Measurements from ENCODE around the gene KAZN.

DNA sequence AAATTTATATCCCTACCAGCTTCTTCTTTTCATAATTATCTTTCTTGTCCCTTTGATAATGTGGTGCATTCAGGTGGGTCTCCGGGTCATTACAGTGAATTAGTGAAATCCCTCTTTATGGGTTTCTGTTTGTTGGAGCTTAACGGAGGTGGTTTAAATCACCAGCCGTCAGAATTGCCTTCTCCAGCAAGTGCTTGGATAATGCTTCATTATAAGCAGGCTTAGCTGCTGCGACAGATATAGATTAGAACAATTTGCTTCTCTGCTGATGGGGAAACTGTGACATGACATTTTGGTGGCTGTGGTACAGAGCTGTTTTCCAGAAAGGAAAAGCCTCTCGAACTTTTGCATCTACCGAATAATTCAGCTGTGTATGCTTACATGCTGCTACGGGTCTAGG lies 56.9 kb downstream of the KAZN start:
- TF ChIP-seq EZH2 (IDR thresholded peaks at IDR 0.05; ENCODE audit: low read length), result no peak
- TF ChIP-seq, protein P1, sequence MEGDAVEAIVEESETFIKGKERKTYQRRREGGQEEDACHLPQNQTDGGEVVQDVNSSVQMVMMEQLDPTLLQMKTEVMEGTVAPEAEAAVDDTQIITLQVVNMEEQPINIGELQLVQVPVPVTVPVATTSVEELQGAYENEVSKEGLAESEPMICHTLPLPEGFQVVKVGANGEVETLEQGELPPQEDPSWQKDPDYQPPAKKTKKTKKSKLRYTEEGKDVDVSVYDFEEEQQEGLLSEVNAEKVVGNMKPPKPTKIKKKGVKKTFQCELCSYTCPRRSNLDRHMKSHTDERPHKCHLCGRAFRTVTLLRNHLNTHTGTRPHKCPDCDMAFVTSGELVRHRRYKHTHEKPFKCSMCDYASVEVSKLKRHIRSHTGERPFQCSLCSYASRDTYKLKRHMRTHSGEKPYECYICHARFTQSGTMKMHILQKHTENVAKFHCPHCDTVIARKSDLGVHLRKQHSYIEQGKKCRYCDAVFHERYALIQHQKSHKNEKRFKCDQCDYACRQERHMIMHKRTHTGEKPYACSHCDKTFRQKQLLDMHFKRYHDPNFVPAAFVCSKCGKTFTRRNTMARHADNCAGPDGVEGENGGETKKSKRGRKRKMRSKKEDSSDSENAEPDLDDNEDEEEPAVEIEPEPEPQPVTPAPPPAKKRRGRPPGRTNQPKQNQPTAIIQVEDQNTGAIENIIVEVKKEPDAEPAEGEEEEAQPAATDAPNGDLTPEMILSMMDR (optimal IDR thresholded peaks at IDR 0.05 in 1 of 3, IDR thresholded peaks at IDR 0.05 in 1 of 3, conservative IDR thresholded peaks at IDR 0.05 in 1 of 3; ENCODE audit: extremely low read depth in 1 of 3, insufficient read depth in 2 of 3, low read length in 3 of 3), result no peak
